GM21390 (cell line): ENCODE measurements around the gene YOD1.
A peak's percentile ranks its signal among the peaks of the same experiment; 100 is the strongest.
"Not testable (repeated sequence)": the region's sequence is repeated elsewhere in the genome, so short reads cannot be mapped to it uniquely, and the experiment has no call there.

Experiments
- ATAC-seq: cut with Tn5 transposase; IDR thresholded peaks from one replicate; pipeline ENCODE4 v1.9.1; 2021; ENCODE audit not compliant: unreplicated experiment

YOD1 gene

DNA sequence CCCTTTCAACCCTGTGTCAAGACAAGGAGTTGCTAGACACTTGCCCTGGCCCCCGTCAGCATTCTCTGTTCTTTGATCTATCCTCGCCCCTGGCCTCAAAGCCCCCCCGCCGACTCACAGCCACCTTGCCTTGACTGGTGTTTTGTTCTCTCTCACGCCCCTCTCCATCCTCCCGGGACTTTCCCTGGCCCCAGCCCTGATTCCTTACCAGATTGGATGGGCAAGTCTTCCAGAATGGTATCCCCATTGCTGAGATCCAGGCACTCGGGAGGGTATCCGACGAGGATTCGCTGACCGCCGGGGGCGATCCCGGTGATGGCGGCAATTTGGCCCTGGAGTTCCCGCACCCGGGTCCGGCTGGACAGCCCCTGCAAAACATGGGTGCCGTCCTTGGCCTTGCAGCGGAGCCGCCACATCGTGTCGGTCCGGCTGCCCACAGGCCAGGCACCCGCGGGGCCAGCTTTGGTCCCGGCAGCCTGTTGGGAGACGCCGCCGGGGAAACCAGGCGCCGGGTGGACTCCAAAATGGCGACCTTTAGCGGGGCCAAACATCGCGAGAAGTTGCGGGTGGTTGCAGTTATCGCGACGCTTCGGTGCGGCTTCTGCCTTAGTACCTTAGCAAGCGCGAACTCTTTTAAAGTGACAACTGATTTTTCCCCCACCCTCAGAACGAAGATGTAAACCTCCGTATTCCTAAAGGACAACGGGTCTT is 373 bp downstream of the YOD1 start:
- ATAC-seq: peak; percentile 45

DNA sequence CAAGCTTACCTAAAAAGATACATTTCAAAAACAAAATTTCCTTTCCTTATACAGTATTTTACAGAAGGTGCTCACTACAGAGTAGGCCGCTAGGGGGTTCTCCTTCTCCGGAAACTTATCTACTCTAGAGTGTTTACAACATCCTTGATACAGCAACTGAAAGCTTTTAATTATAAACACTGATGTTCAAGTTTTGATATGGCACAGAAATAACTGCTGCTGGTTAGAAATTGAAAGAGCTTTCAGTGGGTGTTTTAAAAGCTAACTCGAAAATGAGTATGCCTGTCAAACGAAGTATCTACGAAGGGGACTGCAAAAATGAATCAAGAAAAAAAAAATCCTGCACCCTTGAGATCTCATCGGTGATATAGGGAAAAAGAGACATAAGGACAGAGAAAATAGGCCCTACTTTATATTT is 1.0 kb downstream of the YOD1 start:
- ATAC-seq: peak; percentile 38

DNA sequence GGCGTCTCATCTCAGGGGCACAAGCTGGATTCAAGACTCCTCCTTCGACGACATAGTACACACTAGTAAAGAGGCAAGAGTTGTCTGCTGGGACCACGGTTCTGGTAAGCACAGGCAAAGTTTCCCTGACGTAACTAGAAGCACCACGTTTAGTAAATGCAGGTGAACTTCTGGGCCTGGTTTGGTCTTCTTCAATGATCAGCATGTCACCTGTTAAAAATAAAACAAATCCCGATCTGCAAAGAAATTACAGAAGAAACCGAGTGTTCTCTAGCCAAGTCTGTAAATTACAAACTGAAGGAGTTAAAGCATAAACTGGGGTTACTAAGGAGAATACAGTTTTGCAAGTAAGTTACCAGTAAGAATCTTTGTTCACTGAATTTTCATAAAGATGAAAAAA is 1.5 kb downstream of the YOD1 start:
- ATAC-seq: no peak

DNA sequence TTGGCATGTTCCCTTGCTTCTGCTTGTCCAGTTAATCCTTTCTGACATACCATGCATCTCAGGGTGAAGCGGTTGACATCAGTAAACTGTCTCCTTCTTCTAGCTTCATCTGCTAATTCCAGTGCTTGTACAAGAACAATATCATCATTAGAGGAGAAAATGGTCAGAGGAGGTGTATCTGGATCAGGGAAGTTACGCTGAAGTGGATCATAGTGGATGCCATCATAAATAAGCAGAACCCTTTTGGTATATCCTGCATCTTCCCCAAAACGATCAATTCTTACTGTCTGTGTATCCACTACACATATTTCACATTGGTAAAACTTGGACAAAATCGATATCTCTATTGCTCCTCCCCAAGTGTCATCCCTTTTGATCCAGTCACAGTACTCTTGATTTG is 2.0 kb downstream of the YOD1 start:
- ATAC-seq: no peak

- ATAC-seq: no peak
These were observed 3.0 kb downstream of the YOD1 start for GRCh38 chr1:207048041-207048440.

DNA sequence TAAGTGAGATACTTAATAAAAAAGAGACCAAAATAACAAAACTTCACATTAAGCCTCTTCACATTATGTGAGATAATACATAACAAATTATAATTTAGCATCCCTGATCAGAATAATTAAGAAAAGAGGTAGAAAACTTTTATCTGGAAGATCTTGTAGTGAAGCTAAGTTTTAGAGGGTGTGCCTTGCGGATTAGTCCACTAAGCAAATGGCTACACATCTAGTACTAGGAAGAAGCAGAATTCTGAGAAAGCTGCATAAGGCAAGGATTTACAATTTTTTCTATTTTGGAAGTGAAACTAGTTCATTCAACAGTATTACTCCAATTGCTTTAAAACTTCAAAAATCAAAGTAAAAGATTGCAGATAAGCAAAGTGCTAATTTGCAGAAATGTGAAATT is 3.5 kb downstream of the YOD1 start:
- ATAC-seq: no peak

GRCh38 chr1:207045453-207045852 is 5.6 kb downstream of the YOD1 start:
- no peak for ATAC-seq

- not testable (repeated sequence) for ATAC-seq
These were observed 9.6 kb downstream of the YOD1 start for GRCh38 chr1:207041397-207041796.

- no peak for ATAC-seq
These were observed 10.9 kb downstream of the YOD1 start for GRCh38 chr1:207040181-207040533.

- no peak for ATAC-seq
These were observed 11.4 kb downstream of the YOD1 start for GRCh38 chr1:207039380-207040180.

GRCh38 chr1:207036865-207037264 is 14.1 kb downstream of the YOD1 start:
- ATAC-seq: no peak

GRCh38 chr1:207035877-207036551 is 15.0 kb downstream of the YOD1 start:
- ATAC-seq: no peak

- ATAC-seq: no peak
These were observed 16.0 kb downstream of the YOD1 start for GRCh38 chr1:207034998-207035397.

GRCh38 chr1:207034208-207034607 is 16.8 kb downstream of the YOD1 start:
- ATAC-seq: no peak

DNA sequence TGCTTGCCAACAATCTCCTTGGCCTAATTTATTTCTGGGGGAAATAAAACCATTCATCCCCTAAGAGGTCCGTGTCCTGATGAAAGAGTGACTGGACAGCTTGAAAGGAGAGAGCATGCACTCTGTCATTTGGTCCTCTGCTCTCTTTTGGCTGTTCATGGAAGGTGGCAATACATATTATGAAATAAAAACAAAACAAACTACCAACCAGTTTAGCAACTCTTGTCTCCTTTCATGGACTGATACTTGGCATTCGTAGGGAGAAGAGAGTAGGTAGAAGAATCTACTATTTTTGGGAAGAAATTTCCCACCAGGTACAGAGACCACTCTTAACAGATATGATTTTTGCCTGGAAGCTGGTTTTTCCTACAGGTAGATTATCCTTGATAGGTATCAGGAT is 17.7 kb downstream of the YOD1 start:
- no peak for ATAC-seq

GRCh38 chr1:207032528-207033017 is 18.4 kb downstream of the YOD1 start, which contains the start of gene C1orf116:
C1orf116 (minus strand) TSS chr1:207032756; CDS start chr1:207027598, 5,158 bp downstream.
- no peak for ATAC-seq

DNA sequence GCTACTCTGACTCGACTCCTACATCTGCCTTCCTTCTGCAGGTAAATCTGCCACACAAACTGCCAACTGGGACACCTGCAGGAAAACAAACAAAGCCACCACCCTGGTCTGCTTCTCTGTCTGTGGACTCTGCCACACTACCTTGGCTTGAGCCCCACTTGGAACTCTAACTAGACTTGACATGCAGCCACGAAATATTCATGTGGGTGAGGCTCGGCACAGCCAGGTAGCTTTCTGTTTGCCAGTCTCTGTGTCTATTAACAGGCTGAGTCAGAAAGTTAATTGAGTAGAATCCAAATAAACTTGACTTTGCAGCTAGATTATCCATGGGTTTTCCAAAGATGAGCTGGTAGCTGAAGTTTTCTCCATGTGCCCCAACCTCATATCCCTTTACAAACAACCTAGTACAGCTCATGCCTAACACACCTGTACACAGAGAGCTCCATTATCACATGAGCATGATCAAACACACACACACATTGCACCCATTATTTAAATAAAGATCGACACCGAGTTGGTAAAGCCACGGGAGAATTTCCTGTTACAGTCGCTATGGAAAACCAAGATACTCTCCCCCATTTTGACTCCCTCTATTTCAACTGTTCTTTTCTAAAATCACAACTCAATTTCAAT is 19.3 kb downstream of the YOD1 start:
- ATAC-seq: no peak

DNA sequence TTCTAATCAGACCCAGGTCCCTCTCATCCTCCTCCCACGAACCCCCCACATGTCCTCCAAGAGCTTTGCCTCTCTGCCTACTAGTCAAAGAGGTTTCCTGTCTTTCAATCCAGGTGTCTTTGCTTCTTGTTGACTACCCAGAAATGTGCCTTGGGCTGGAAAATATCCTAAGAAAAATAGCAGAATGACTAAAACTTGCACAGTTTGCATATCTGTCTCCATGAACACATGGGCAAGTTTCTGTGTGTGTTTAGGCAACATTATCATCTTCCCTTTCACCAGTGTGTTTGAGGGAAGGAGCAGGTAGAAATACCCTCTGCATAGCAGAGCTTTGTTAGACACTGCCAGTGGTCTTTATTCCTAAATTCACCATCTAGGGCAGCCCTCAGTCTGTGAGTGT is 20.0 kb downstream of the YOD1 start:
- ATAC-seq: no peak

DNA sequence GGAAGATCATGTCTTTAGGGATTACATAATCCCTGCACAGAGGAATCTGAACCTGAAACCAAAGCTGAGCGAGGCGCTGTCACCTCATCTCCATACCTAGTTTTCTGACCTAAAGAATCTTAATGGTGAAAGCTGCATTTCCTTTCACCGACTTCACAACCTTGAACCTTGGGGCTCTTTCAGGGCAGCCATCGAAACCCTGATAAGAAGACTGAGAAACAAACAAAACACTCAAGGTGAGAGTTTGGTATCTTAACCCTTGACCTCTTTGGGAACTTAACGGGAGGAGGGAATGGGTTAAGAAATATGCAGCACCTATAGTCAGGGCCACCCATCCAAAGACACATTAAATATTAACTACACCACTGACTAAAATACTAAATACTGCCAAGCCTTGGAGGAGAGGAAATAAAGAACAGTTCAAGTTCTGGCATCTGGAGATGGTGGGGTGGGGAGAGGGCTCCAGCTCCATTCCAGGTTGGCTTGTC is 20.4 kb downstream of the YOD1 start:
- no peak for ATAC-seq

DNA sequence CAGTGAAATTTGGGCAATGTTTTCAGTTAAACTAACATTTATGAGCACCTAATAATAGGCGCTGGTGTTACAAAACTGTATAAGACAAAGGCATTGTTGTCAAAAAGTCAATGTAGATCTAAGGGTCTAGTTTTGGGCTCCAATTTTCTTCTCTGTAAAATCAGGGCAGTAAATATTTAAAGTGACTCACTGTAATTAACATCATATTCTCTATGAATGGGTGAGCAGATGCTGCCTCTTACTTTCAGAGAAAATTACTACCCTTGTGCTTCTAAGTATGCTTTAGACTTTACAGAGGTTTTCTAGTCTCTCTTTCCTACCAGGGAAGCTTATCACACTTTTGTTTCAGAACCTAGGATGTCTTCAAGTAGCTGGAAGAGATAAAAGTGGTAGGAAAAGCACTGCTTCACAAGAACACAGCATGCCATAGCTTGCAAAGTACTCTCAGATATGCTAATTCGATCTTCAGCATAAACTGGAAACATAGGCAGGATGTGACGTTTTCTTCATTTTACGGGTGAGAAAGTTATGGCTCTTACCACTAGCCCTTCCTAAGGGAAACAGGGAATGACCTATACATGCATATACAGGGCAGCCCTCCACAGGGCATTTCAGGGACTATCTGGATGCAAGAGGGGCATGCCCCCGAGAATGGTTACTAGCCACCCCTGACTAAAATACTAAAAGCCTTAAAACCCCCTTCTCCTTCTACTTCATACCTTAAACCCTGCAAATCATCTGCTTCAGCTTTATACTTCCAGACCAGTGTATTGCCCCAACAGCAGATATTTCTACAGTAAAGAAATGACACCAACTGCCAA is 21.1 kb downstream of the YOD1 start:
- ATAC-seq: no peak
